Measurements from ENCODE around the gene F2RL1. TPM values are rescaled to one million over a fixed set of nuclear protein-coding genes. Genes with fewer than 3 reads are reported as not detected.
"Not testable (repeated sequence)": the region's sequence is repeated elsewhere in the genome, so short reads cannot be mapped to it uniquely, and the experiment has no call there.

Gene F2RL1
- total and polyA plus RNA-seq, 4 donors: 3.8 to 19.2 (median 5.4) TPM

DNA sequence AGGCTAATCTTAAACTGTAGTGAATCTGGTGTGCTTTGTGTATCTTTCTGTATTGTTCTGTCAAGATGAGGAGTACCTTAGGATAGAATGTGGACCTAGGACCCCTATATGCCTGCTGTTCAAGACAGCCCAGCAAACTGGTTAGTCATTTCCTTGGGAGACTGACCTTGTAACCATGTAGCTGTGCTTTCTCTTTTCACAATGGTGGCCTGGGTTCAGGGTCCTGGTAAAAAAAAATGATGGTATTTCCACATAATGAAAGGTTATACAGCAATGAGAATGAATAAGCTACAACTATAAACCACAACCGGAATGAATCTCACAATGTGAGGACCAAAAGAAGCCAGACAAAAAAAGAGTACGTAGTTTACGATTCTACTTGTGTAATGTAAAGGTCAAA lies 36.4 kb upstream of the F2RL1 start:
- TF ChIP-seq, protein P1, sequence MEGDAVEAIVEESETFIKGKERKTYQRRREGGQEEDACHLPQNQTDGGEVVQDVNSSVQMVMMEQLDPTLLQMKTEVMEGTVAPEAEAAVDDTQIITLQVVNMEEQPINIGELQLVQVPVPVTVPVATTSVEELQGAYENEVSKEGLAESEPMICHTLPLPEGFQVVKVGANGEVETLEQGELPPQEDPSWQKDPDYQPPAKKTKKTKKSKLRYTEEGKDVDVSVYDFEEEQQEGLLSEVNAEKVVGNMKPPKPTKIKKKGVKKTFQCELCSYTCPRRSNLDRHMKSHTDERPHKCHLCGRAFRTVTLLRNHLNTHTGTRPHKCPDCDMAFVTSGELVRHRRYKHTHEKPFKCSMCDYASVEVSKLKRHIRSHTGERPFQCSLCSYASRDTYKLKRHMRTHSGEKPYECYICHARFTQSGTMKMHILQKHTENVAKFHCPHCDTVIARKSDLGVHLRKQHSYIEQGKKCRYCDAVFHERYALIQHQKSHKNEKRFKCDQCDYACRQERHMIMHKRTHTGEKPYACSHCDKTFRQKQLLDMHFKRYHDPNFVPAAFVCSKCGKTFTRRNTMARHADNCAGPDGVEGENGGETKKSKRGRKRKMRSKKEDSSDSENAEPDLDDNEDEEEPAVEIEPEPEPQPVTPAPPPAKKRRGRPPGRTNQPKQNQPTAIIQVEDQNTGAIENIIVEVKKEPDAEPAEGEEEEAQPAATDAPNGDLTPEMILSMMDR (IDR thresholded peaks at IDR 0.05; ENCODE audit: control extremely low read depth, extremely low read depth): no peak
- no peak for DNase-seq
- H3K4me3 ChIP-seq: no peak overlapping the region
- no peaks in the 10 kb centered on the region for H3K27me3 ChIP-seq (ENCODE audit: control insufficient read depth in 3 of 3, insufficient read depth in 3 of 3, low read length in 2 of 3)
- no peak for ATAC-seq (ENCODE audit: insufficient read depth, low FRiP score)
- no peaks in the 10 kb centered on the region for H3K9me3 ChIP-seq (ENCODE audit: control insufficient read depth in 4 of 4, insufficient read depth in 3 of 4, low read length in 3 of 4)
- H3K9ac ChIP-seq (ENCODE audit: insufficient read depth in 1 of 2, low read length in 2 of 2): no peak overlapping the region
- no peaks in the 10 kb centered on the region for H3K36me3 ChIP-seq (ENCODE audit: control insufficient read depth in 4 of 4, insufficient read depth in 4 of 4, low read length in 4 of 4)
- H3K27ac ChIP-seq (ENCODE audit: low read depth in 1 of 2, low read length in 1 of 2): no peak overlapping the region
- 92 to 95% methylated on average over 3 of the region's 3 CpGs for WGBS, 2 donors
- H3K4me1 ChIP-seq (ENCODE audit: control insufficient read depth in 5 of 5, insufficient read depth in 5 of 5, low read length in 5 of 5): peaks cover 0 to 5% (median 0%) of the 10 kb centered on the region in 5 donors

DNA sequence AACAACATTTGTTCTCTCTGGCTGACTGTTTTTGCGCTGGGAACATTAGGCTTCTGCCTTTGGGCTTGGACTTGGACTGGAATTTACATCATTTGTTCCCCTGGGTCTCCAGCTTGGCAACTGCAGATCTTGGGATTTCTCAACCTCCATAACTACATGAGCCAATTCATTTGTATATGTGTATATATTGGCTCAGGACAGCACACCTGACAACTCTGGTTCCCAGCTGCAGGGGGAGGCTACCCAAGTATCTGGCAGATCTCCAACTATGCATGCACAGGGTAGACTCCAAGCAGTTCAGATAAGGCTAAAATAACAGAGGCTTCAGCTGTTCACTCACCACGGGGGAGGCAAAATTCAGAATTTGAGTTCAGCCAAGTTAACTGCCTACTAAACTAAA lies 31.6 kb upstream of the F2RL1 start:
- Histone ChIP-seq H3K4me3 (no peak overlapping the region), H3K27ac (ENCODE audit: low read depth in 1 of 2, low read length in 1 of 2) (no peak overlapping the region), H3K4me1 (ENCODE audit: control insufficient read depth in 5 of 5, insufficient read depth in 5 of 5, low read length in 5 of 5) (peaks cover 8 to 39% (median 11%) of the 10 kb centered on the region in 5 donors), H3K27me3 (ENCODE audit: control insufficient read depth in 3 of 3, insufficient read depth in 3 of 3, low read length in 2 of 3) (no peaks in the 10 kb centered on the region), H3K36me3 (ENCODE audit: control insufficient read depth in 4 of 4, insufficient read depth in 4 of 4, low read length in 4 of 4) (no peaks in the 10 kb centered on the region), H3K9ac (ENCODE audit: insufficient read depth in 1 of 2, low read length in 2 of 2) (no peak overlapping the region), H3K9me3 (ENCODE audit: control insufficient read depth in 4 of 4, insufficient read depth in 3 of 4, low read length in 3 of 4) (no peaks in the 10 kb centered on the region)
- DNase-seq (peak; percentile 44 to 81 (median 74)), ATAC-seq (ENCODE audit: insufficient read depth, low FRiP score) (no peak)
- WGBS, 2 donors: 58 to 87% methylated on average over 2 of the region's 2 CpGs
- TF ChIP-seq, protein P1 (IDR thresholded peaks at IDR 0.05; ENCODE audit: control extremely low read depth, extremely low read depth): no peak

DNA sequence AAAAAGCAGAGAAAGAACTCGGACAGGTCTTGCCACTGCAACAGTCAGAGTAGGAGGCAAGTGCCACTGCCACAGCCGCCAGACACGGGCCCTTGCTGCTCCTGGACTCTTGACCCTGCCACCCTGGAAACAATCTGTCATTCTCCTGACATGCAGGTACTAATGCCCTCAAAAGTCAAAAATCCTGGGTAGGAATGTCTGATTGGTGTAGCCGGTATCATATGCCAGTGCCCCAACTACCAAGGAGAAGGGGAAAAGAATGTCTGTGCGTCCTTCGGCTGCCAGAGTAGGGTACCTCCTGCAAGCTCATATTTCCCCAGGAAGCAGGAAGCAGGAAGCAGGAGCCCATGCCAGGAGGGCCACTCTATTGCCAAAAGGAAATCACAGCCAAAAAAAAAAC lies 30.5 kb upstream of the F2RL1 start:
- peak in 2 of 3 donors; percentile 24 to 40 for DNase-seq
- no peak overlapping the region for H3K27ac ChIP-seq (ENCODE audit: low read depth in 1 of 2, low read length in 1 of 2)
- H3K27me3 ChIP-seq (ENCODE audit: control insufficient read depth in 3 of 3, insufficient read depth in 3 of 3, low read length in 2 of 3): no peaks in the 10 kb centered on the region
- TF ChIP-seq, protein P1 (IDR thresholded peaks at IDR 0.05; ENCODE audit: control extremely low read depth, extremely low read depth): no peak
- no peak overlapping the region for H3K9ac ChIP-seq (ENCODE audit: insufficient read depth in 1 of 2, low read length in 2 of 2)
- H3K36me3 ChIP-seq (ENCODE audit: control insufficient read depth in 4 of 4, insufficient read depth in 4 of 4, low read length in 4 of 4): no peaks in the 10 kb centered on the region
- no peak overlapping the region for H3K4me3 ChIP-seq
- H3K9me3 ChIP-seq (ENCODE audit: control insufficient read depth in 4 of 4, insufficient read depth in 3 of 4, low read length in 3 of 4): no peaks in the 10 kb centered on the region
- 60 to 74% methylated on average over 6 of the region's 6 CpGs for WGBS, 2 donors
- ATAC-seq (ENCODE audit: insufficient read depth, low FRiP score): no peak
- peaks cover 8 to 40% (median 11%) of the 10 kb centered on the region in 5 donors for H3K4me1 ChIP-seq (ENCODE audit: control insufficient read depth in 5 of 5, insufficient read depth in 5 of 5, low read length in 5 of 5)

- H3K4me1 ChIP-seq (ENCODE audit: control insufficient read depth in 5 of 5, insufficient read depth in 5 of 5, low read length in 5 of 5): peaks cover 8 to 40% (median 11%) of the 10 kb centered on the region in 5 donors
- WGBS, 2 donors: 96 to 98% methylated on average over 10 of the region's 10 CpGs
- H3K27me3 ChIP-seq (ENCODE audit: control insufficient read depth in 3 of 3, insufficient read depth in 3 of 3, low read length in 2 of 3); DNase-seq; H3K36me3 ChIP-seq (ENCODE audit: control insufficient read depth in 4 of 4, insufficient read depth in 4 of 4, low read length in 4 of 4); H3K4me3 ChIP-seq; H3K9ac ChIP-seq (ENCODE audit: insufficient read depth in 1 of 2, low read length in 2 of 2); ATAC-seq (ENCODE audit: insufficient read depth, low FRiP score); H3K9me3 ChIP-seq (ENCODE audit: control insufficient read depth in 4 of 4, insufficient read depth in 3 of 4, low read length in 3 of 4): not testable (repeated sequence)
- H3K27ac ChIP-seq (ENCODE audit: low read depth in 1 of 2, low read length in 1 of 2): peak overlapping the region; percentile 15 to 80
Measured at GRCh38 chr5:76789275-76789674, 29.6 kb upstream of the F2RL1 start.
